ENCODE results near the gene IL17RE.

DNA sequence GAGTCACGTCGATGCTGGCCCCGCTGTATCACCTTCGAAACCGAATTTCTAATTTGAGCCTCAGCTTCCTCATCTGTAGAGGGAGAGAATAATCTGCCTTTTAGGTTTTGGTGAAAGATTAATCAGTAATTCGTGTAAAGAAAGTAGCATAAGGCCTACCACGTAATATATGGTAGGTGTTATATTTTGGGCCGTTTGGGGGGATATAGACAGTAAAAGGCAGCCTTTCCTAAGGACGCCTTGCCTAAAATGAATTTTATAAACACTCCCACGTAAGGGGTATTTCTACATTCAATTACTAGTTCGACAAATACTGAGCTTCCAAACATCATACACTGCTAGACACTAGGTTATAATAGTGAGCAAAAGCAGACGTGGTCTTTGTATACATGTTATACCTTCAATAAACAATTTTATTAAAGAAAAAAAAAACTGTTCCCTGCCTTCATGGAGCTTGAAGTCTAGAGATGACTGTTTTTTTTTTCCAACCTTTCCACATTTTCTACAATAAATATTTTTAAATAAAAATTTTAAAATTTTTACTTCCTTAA is 11.5 kb upstream of the IL17RE start:
- TF ChIP-seq EZH2phosphoT487 (IDR thresholded peaks at IDR 0.05; ENCODE audit: low read depth) = no peak
- TF ChIP-seq, protein P1, sequence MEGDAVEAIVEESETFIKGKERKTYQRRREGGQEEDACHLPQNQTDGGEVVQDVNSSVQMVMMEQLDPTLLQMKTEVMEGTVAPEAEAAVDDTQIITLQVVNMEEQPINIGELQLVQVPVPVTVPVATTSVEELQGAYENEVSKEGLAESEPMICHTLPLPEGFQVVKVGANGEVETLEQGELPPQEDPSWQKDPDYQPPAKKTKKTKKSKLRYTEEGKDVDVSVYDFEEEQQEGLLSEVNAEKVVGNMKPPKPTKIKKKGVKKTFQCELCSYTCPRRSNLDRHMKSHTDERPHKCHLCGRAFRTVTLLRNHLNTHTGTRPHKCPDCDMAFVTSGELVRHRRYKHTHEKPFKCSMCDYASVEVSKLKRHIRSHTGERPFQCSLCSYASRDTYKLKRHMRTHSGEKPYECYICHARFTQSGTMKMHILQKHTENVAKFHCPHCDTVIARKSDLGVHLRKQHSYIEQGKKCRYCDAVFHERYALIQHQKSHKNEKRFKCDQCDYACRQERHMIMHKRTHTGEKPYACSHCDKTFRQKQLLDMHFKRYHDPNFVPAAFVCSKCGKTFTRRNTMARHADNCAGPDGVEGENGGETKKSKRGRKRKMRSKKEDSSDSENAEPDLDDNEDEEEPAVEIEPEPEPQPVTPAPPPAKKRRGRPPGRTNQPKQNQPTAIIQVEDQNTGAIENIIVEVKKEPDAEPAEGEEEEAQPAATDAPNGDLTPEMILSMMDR (IDR thresholded peaks at IDR 0.05; ENCODE audit: low read depth, low read length) = no peak

Measured in OCI-LY3 (cell line).